GM21423 (cell line): ENCODE measurements around the gene MARCHF11.

Source experiments
- ATAC-seq: cut with Tn5 transposase; IDR thresholded peaks from one replicate; pipeline ENCODE4 v1.9.1; 2021; ENCODE audit warnings: mild to moderate bottlenecking, moderate library complexity; ENCODE audit not compliant: unreplicated experiment

The MARCHF11 gene

DNA sequence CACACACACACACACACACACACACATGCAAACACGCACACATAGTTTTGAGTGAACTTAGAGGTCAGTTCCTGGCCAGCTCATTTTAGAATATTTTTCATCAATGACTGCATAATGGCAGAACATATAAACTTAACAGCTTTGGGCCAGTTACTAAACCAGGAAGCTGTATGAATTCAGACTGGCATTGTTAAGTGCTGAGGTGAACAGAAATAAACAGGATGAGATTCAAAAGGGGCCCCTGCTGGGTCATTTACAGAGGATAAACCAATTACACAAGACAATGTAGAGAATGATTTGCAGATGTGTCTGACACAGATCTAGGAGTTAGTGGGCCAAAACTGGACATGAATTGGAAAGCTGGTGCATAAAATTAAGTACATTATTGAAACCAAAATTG lies 44.6 kb downstream of the MARCHF11 start:
- ATAC-seq = no peak

- ATAC-seq = no peak
Observed at GRCh38 chr5:16134204-16134603, 45.4 kb downstream of the MARCHF11 start.

DNA sequence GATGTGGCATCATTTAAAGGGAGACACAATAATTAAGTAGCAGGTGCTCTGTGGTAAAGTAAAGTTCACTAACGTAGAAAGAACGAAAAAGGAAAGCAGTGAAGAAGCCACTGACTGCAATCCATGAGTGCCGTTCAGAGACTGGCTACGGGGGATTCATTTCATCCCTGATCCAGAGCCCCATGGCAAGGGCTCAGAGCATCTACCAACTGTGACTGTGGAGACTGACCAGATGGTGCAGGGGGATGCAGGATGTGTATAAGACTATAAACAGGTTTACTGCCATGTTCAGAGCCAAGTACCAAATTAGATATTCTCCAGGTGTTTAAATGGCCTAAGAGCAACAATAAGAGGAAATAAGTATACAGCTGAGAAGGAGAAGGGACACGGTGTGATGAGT lies 47.7 kb downstream of the MARCHF11 start:
- no peak for ATAC-seq

DNA sequence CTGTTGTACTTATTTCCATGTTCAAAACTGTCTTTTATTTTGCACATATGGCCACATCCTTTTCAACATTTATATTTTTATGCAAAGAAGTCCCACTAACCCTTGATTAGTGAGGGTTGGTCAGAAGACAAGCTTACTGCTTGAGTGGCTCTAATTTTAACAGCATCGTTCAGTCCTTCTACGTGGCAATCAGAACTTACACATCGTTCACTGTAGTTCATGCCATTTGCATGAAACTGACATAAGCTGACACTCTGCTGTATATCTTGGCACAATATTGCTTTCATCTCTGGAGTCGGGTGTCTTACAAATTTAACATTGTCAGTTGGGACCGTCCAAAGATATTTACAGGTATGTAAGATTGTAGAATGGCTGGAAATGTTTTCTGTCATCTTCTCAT lies 50.6 kb downstream of the MARCHF11 start:
- ATAC-seq = no peak

GRCh38 chr5:16127865-16128544 lies 51.6 kb downstream of the MARCHF11 start:
- no peak for ATAC-seq

DNA sequence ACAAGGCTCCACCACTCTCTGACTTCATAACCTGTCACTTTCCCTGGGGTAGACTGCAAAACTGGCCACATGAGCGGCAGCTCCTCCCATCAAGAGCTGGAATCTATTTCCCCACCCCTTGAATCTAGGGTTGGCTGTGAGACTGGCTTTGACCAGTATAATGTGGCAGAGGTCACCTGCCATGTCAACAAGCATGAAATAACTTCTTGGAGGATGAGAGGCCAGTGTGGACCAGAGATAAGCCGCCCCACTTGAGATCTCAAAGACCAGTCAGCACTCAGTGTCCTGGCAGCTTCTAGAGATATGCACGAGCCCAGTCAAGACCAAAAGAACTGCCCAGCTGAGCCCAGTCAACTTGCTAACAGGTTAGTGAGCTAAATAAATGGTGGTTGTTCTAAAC lies 59.0 kb downstream of the MARCHF11 start:
- no peak for ATAC-seq

- ATAC-seq = no peak
Observed at GRCh38 chr5:16119790-16120189, 59.8 kb downstream of the MARCHF11 start.

GRCh38 chr5:16115140-16115539 lies 64.5 kb downstream of the MARCHF11 start:
- no peak for ATAC-seq

- no peak for ATAC-seq
Observed at GRCh38 chr5:16108418-16108817, 71.2 kb downstream of the MARCHF11 start.

DNA sequence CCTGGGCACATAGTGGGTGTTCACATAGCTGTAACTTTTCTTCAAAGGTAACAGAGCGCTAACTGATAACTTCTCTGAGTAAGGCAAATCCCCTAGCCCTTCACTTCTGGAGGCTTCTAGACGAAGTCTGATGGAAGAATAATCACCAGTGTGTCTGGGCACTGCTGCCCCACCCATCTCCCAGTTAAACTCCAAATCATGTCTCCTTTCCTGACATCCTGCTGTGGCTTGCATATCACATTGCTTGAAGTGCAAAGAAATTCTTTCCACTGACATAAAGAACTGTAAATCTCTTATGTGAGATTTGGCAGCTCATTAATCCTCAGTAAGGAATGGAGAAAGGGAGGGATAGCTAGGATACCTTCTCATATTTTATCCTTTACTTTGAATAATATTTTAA lies 74.6 kb downstream of the MARCHF11 start:
- ATAC-seq = no peak

- no peak for ATAC-seq
Observed at GRCh38 chr5:16095612-16096011, 84.0 kb downstream of the MARCHF11 start.

- ATAC-seq = no peak
Observed at GRCh38 chr5:16090270-16090669, 89.3 kb downstream of the MARCHF11 start.

DNA sequence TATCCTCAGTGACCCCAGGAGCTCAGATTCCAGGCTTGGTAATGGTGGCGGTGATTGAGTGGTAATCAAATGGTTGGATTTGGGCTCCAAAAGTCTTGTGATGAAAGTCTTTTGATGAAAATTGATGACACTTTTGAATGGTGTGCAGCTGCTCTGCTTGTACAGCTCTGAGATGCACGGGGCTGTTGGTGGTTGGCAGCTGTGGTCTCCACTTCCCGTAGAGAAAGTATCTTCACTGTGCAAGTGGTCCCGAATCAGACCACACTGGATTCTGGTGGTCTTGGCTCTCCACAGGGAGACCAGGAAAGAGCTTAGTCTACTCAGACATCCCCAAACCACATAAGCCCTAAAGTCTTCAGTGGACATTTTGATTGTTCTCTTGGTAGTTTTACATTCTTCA lies 96.6 kb downstream of the MARCHF11 start:
- ATAC-seq = no peak

GRCh38 chr5:16082053-16082452 lies 97.5 kb downstream of the MARCHF11 start:
- no peak for ATAC-seq

- ATAC-seq = no peak
Observed at GRCh38 chr5:16081376-16081955, 98.1 kb downstream of the MARCHF11 start.

DNA sequence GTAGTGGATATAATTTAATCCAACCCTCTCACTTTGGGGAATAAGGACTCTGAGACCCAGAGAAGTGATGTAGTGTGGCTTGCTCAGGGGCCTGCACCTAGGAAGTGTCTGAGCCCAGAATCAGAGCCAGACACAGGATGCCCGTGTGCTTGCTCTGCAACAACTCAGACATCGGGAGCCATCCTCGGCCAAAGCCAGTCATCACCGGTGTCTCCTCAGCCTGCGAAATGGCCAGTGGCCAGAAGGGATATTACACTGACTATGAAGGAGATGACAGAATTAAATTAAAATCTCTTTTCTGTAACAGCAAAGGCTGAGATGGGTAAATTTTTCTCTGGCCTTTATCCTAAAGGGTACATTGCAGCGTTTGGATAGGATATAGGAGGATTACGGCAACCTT lies 102.9 kb downstream of the MARCHF11 start:
- ATAC-seq = no peak

GRCh38 chr5:16074358-16074757 lies 105.2 kb downstream of the MARCHF11 start:
- ATAC-seq = no peak

DNA sequence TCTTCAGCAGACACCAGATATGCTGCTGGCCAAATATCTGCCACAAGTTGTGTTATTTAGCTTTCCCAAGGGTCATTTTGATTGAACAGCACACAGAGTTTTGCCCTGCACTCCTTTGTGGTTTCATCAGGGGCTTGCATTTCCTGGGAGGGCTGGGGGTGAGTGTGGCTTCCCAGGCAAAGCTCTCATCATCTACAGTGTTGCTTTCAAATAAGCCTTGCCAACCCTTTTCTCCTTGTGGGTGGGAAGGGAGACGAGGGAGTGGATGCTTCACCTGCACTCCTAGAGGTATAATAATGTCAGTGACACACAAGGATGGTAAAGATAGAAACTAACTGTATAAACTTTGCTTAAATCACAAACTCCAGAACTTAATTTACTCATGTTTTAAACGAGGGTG lies 107.0 kb downstream of the MARCHF11 start:
- ATAC-seq = no peak

GRCh38 chr5:16067415-16067814 lies 112.2 kb downstream of the MARCHF11 start:
- no peak for ATAC-seq

GRCh38 chr5:16066810-16067209 lies 112.8 kb downstream of the MARCHF11 start:
- no peak for ATAC-seq

- no peak for ATAC-seq
Observed at GRCh38 chr5:16066320-16066719, 113.3 kb downstream of the MARCHF11 start.

DNA sequence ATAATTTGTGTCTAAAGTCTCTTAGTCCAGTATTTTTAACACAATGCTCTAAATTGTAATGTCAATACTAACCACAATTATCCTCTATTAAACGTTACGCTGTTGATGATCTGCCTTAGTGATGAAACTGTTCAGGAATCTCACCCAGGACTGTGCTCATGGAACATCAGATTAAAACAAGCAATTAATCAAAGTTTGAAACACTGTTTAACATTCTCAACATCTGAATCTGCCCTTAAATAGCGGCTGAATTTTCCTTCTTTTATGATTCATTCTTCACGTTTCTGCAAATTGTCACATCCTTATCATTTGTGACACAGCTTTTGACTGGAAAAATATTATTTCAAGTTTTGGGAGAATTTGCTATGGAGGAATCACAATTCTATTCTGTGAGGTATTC lies 113.8 kb downstream of the MARCHF11 start:
- ATAC-seq = no peak
